Bronchial epithelial cell (primary cell): ENCODE data around the gene AURKB. TPM values are rescaled to one million over a fixed set of nuclear protein-coding genes. Genes with fewer than 3 reads are reported as not detected.

Experiments
- DNase-seq: peaks from one replicate; pipeline ENCODE4 v3.0.0-alpha.2; 2010; ENCODE audit warnings: low read depth
- FAIRE-seq: peaks from 2 replicates; lab custom pipeline; 2011; peaks lifted over from hg19 to GRCh38; lab: Jason Lieb, UNC
- H3K27me3 ChIP-seq: 2 replicates; pipeline ENCODE4 v1.5.1; 2011; ENCODE audit warnings: low read length; ENCODE audit not compliant: control insufficient read depth, insufficient read depth
- H3K36me3 ChIP-seq: 2 replicates; pipeline ENCODE4 v1.5.1; 2011; ENCODE audit warnings: low read length; ENCODE audit not compliant: control insufficient read depth, insufficient read depth
- H3K4me3 ChIP-seq: 2 replicates; pipeline ENCODE4 v1.5.1; 2011; ENCODE audit warnings: mild to moderate bottlenecking, low read depth, low read length, control low read depth
- total RNA-seq: library from RNA; depleted of rRNA; stranded (reverse); fragments of >200 nt; gene quantifications from 2 replicates; pipeline ENCODE4 v1.2.1, GENCODE V29; 2014
- TF ChIP-seq, protein P1 (sequence below): IDR thresholded peaks from 2 replicates; pipeline ENCODE4 v1.5.1; 2011; ENCODE audit warnings: mild to moderate bottlenecking, moderate library complexity, low read length, control low read depth, inconsistent platforms; ENCODE audit not compliant: insufficient read depth, severe bottlenecking

Gene AURKB
- total RNA-seq, 1 donor from 2014 or later, result 1.6 TPM

DNA sequence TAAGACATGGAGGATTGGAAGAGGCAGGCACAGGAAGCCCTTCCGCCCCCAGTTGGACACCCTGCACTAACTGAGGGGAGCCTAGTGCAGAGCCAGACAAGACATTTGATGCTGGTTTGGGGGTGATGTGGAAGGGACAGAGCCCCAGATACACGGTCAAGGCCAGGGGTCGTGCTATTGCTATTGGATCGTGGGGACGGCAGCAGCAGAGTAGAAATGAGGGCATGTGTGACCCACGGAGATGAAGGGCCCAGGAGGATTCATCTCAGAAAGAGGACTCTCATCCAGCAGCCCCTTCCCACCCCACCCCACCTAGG lies 45.6 kb downstream of the AURKB start:
- H3K36me3 ChIP-seq, result peaks cover 11% of the 10 kb centered on the region
- TF ChIP-seq, protein P1, sequence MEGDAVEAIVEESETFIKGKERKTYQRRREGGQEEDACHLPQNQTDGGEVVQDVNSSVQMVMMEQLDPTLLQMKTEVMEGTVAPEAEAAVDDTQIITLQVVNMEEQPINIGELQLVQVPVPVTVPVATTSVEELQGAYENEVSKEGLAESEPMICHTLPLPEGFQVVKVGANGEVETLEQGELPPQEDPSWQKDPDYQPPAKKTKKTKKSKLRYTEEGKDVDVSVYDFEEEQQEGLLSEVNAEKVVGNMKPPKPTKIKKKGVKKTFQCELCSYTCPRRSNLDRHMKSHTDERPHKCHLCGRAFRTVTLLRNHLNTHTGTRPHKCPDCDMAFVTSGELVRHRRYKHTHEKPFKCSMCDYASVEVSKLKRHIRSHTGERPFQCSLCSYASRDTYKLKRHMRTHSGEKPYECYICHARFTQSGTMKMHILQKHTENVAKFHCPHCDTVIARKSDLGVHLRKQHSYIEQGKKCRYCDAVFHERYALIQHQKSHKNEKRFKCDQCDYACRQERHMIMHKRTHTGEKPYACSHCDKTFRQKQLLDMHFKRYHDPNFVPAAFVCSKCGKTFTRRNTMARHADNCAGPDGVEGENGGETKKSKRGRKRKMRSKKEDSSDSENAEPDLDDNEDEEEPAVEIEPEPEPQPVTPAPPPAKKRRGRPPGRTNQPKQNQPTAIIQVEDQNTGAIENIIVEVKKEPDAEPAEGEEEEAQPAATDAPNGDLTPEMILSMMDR, result no peak
- FAIRE-seq (no peak), DNase-seq (no peak)
- H3K27me3 ChIP-seq, result no peaks in the 10 kb centered on the region
- H3K4me3 ChIP-seq, result no peak overlapping the region

DNA sequence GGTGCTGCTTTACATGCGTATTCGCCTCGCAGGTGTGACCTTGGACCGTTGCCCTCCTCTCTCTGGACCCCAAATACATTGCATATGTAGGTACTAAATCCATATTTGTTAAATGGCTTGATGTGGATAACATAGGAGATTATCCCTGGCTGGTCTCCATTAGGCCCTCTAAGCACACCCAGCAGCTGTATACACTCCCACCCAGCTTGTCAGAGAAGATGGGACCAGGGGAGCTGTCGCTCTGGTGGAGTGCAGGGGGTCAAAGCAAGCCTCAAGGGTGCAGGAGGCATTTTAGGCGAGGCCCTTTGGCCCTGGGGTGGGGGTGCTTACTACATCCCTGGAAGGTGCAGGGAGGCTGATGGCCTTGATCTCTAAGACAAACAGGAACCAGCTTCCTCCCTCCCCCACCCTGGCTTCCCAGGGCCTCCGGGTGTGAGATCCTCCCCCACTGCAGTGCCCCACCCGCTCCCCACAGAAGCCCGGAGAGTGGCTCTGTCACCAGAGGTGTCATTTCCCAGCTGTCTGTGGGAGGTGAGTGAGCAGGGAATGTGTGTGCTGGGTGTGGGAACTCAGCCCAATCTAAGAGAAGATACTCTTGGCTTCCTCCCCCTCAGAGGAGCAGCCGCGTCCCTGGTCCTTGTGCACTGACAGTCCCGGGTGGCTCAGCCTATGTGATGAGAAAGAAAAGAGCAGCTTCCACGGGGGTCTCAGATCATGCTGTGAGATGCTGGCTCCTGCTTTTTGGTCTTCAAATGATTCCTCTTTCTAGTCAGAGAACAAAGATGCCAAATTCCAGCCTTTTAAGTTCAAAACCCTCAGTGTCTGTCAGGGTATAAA lies 46.2 kb downstream of the AURKB start:
- Histone ChIP-seq H3K36me3 (peaks cover 12% of the 10 kb centered on the region), H3K4me3 (no peak overlapping the region), H3K27me3 (no peaks in the 10 kb centered on the region)
- FAIRE-seq (no peak), DNase-seq (peak; percentile 22)
- TF ChIP-seq, protein P1, result no peak

DNA sequence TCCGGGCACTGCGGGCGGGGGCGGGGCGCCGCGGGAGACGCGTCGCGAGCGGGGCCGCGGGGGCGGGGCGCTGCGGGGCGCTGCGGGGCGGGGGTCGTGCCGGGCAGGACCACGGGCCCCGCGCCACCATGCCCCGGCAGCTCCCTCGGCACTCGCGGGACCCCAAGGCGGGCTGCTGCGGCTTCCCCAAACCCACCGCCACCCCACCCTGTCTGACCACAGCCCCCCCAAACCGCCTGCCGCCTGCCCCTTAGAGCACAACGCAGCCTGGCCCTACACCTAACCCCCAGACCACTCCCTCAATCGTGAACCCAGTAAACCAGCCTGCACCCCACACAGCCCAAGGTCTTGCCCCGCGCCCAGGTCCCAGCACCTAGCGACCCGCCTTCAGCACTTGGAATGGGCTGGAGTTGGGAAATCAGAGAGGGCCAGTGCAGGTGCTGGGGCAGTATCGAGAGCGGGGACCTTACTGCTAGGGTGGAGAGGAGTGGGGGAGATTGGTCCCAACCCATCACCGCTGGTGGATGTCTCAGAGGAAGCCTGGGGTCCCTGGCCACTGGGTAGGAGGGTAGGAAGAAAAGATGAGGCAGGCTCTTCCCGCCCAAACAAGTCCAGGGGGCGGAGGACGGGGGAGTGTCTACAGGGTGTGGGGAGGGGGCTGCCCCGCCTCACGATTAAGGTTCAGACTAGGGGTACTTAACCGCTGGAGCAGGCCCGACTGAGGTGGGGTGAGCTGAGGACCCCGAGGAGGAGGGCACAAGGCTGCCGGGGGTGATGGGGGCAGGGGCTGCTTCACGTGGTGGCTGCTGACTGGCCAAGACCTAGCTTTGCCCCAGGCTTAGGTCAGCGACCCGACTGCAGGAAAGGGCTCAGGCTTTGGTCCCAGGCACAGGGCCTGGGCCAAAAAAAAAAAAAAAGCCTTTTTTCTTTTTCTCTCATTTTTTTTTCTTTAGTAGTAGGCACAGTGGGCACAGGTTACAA lies 47.1 kb downstream of the AURKB start:
- TF ChIP-seq, protein P1, result no peak
- DNase-seq, result no peak
- FAIRE-seq, result no peak
- H3K27me3 ChIP-seq, result no peaks in the 10 kb centered on the region
- H3K36me3 ChIP-seq, result peaks cover 12% of the 10 kb centered on the region
- peak overlapping the region; percentile 63 for H3K4me3 ChIP-seq

DNA sequence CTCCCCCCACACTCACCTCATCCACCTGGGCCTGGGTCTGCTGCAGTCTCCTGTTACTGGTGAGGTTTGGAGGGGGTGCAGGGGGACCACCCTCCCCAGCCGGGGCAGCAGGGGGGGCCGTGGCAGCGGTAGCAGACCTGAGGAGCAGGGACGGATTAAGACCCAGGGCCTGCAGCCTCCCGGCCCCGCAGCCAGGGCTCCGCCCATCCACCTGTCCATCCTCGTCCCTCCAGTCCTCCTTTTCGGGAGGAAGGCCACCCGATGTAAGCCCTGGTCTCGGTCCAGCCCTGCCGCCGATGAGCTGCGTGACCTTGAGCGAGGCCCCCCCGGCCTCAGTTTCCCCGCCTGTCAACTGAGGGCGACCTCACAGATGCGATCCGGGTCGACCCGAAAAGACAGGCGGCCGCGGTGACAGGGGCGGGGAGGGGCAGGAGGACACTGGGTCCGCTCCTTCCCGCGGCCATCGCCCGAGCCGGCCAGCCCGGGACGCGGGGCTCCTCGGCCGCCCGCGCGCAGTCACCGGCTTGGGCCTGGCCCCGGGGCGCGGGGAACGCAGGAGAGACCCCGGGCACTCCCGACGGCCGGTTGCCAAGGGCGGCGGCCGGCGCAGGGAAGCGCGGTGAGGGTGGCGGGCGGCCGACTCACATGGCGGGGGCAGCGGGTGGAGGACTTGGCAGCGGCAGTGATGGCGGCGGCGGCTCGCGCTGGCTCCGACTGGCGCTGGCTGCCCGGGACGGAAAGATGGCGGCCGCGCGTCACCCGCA lies 48.0 kb downstream of the AURKB start, which contains the start of gene VAMP2:
VAMP2 (minus strand) TSS at position 716 of the 764 bp plus-strand sequence; CDS start at position 647, 69 bp downstream.
- H3K4me3 ChIP-seq, result peak within 1 kb of the TSS; percentile 63
- DNase-seq (no peak), FAIRE-seq (no peak)
- peaks cover 12% of the 10 kb centered on the region for H3K36me3 ChIP-seq
- TF ChIP-seq, protein P1, result no peak
- no peaks in the 10 kb centered on the region for H3K27me3 ChIP-seq

DNA sequence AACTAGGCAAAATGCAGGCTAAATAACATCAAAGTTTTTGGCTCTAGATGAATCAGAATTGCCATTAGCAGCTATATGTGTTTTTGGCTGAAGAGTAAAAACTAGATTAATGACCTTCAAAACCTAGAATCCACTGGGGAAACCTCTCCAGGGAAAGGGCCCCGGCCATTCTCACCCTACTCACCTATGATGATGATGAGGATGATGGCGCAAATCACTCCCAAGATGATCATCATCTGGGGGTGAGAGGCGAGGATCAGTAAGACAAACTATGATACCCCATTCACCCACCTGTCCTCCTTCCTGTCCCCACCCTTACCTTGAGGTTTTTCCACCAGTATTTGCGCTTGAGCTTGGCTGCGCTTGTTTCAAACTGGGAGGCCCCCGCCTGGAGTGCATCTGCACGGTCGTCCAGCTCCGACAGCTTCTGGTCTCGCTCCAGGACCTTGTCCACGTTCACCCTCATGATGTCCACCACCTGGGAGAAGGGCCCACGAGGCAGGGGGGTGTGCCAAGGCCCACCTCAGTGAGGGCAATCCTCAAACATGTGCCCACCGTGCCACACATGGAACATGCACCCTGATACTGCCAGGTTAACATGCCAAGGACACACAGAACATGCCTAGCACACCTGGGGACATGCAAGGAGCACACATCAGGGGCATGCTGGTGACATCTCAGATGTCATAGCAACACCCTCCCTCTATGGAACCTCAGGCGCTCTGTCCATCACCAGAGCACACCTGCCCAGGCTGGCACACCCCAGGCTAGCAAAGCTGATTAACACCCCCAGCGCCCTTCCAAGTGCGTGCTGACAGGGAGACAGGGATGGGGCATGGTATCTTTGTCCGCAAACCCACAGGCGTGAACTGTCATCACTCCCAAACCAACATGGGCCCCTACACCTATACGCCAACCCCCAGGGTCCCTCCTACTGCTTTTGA lies 48.8 kb downstream of the AURKB start:
- H3K27me3 ChIP-seq, result no peaks in the 10 kb centered on the region
- FAIRE-seq (no peak), DNase-seq (no peak)
- H3K36me3 ChIP-seq, result peaks cover 12% of the 10 kb centered on the region
- TF ChIP-seq, protein P1, result no peak
- H3K4me3 ChIP-seq, result peak overlapping the region; percentile 63
